SU-DHL-6 (cell line): ENCODE data around the gene TGFBR3L.

ENCODE experiments used
- CTCF ChIP-seq: fragments of 200-600 bp; sonication (generic); IDR thresholded peaks from one replicate; pipeline ENCODE4 v1.5.1; 2017; ENCODE audit warnings: antibody characterized with exemption, mild to moderate bottlenecking, low read length, moderate library complexity; ENCODE audit not compliant: insufficient read depth, poor library complexity, severe bottlenecking
- EZH2phosphoT487 ChIP-seq: fragments of 200-600 bp; sonication (generic), shearing (Covaris generic); conservative IDR thresholded peaks from 2 replicates; pipeline ENCODE4 v1.6.1; 2018; ENCODE audit warnings: mild to moderate bottlenecking, antibody characterized with exemption, low read length, moderate library complexity, mixed read lengths

GRCh38 chr19:7872306-7873204 lies 42.1 kb upstream of the TGFBR3L start:
- no peak for TF ChIP-seq CTCF
- TF ChIP-seq EZH2phosphoT487 = no peak
